Measurements from ENCODE around the gene ESYT2. TPM values are rescaled to one million over a fixed set of nuclear protein-coding genes. Genes with fewer than 3 reads are reported as not detected.
"Not testable (repeated sequence)": the region's sequence is repeated elsewhere in the genome, so short reads cannot be mapped to it uniquely, and the experiment has no call there.

The ESYT2 gene, protein sequence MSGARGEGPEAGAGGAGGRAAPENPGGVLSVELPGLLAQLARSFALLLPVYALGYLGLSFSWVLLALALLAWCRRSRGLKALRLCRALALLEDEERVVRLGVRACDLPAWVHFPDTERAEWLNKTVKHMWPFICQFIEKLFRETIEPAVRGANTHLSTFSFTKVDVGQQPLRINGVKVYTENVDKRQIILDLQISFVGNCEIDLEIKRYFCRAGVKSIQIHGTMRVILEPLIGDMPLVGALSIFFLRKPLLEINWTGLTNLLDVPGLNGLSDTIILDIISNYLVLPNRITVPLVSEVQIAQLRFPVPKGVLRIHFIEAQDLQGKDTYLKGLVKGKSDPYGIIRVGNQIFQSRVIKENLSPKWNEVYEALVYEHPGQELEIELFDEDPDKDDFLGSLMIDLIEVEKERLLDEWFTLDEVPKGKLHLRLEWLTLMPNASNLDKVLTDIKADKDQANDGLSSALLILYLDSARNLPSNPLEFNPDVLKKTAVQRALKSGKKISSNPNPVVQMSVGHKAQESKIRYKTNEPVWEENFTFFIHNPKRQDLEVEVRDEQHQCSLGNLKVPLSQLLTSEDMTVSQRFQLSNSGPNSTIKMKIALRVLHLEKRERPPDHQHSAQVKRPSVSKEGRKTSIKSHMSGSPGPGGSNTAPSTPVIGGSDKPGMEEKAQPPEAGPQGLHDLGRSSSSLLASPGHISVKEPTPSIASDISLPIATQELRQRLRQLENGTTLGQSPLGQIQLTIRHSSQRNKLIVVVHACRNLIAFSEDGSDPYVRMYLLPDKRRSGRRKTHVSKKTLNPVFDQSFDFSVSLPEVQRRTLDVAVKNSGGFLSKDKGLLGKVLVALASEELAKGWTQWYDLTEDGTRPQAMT
- 118 and 164 TPM in 2 replicates for total RNA-seq (2014; rRNA removed)
- polyA plus RNA-seq (2012), result 38.0 TPM

DNA sequence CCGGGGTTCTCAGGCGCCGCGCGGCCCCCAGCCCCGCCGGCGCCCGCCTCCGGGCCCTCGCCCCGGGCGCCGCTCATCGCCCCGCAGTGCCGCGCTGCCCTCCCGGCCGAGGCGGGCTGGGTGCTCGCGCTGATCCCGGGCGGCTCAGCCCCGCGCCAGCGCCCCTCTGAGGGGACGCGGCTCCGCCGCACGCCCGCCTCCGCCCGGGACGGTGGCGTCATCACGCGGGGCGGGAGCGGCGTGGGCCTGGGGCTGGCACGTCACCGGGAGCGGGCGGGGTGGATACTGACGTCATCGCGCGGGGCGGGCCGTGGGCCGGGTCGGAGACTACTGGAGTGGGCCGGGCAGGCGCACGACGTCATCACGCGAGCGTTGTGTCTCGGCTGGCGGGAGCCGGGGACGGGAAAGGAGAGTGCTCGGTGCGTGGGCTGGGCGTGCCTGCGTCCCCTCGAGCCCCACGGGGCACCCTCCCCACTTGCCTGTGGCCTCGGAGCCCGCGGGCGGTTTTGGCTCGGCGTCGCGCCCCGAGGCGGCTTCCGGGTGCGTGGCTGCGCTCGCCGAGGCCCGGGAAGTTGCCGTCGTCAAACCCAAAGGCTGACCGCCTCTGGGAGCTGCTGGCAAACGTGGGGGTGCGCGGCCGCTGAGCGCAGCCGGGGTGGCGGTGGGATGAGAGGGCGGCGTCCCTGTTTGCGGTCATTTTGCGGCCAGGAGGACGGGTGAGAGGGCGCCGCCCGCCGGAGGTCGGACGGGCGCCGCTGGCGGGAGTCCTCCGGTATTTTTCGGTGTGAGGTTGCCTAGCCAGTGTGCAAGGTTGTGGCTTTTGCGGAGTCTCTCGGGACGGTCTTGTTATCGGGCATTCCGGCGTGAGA, at the start of gene ESYT2:
TSS of gene ESYT2 (minus strand) at position 168 of the 869 bp plus-strand sequence. CDS start at position 77, 91 bp downstream.
- DNase-seq (ENCODE audit: low read depth), result peak; percentile 98

DNA sequence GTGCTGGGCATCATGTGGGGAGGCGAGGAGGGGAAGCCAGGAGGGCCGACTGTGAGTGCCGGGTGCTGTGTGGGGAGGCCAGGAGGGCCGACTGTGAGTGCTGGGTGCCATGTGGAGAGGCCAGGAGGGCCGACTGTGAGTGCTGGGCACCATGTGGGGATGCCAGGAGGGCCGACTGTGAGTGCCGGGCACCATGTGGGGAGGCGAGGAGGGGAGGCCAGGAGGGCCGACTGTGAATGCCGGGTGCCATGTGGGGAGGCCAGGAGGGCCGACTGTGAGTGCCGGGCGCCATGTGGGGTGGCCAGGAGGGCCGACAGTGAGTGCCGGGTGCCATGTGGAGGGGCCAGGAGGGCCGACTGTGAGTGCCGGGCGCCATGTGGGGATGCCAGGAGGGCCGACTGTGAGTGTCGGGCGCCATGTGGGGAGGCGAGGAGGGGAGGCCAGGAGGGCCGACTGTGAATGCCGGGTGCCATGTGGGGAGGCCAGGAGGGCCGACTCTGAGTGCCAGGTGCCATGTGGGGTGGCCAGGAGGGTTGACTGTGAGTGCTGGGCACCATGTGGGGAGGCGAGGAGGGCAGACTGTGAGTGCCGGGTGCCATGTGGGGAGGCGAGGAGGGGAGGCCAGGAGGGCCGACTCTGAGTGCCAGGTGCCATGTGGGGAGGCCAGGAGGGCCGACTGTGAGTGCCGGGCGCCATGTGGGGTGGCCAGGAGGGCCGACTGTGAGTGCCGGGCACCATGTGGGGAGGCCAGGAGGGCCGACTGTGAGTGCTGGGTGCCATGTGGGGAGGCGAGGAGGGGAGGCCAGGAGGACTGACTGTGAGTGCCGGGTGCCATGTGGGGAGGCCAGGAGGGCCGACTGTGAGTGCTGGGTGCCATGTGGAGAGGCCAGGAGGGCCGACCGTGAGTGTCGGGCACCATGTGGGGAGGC, 49.1 kb upstream of the ESYT2 start:
- DNase-seq (ENCODE audit: low read depth), result not testable (repeated sequence)

DNA sequence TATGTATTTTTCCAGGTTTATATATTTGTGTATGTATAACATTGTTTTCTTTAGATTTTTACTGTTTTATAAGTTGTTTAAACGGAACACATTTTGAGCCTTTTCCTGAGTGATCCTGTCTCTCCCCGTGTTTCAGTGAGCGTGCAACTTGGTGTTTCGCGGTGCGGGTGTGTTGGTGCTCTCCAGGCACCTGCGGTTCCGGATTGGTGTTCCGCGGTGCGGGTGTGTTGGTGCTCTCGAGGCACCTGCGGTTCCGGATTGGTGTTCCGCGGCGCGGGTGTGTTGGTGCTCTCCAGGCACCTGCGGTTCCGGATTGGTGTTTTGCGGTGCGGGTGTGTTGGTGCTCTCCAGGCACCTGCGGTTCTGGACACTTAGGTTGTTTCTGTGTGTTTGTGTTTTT, 47.7 kb upstream of the ESYT2 start:
- DNase-seq (ENCODE audit: low read depth), result no peak

DNA sequence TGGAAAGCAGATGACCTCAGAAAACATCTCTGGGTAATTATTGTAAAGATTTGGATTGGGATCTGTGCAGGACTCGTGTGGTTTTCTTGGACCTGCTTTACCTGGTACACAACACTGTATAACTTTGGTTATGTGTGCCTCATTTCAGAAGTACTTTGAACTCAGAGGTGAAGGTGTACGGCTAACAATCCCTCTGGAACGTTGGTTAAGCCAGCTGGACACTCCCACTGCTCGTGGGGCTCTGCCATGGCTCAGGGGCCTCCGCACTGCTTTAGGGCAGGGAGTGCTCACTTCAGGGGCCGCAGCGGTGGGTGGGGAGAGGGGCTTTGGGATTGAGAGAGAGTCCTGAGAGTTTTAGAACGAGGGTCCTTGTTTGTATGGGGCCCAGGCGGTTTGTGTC, 40.6 kb upstream of the ESYT2 start:
- no peak for DNase-seq (ENCODE audit: low read depth)

DNA sequence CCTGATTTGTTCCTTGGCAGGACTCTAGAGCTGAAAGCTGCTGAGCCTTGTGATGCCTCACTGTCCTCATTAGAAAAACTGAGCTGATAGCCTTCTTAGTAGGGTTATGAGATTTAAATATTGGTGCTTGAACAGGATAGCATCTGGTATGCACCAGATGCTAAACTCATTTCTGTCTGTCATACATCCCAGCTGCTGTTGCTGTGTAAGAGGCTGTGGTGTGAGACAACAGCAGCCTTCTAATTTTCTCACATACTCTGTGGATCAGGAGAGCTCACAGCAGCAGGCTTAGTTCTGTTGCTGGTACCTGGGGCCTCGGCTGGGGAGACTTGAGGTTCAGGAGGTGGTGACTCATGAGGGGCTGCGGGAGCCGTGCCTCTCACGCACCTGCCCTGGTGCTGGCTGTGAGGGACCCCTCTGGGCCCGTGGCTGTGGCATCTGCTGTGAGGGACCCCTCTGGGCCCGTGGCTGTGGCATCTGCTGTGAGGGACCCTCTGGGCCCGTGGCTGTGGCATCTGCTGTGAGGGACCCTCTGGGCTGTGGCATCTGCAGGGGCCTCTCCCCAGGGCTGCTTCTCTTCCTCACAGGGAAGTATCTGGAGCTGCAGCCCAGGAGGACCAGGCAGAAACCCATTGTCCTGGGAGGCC, 39.6 kb upstream of the ESYT2 start:
- peak; percentile 35 for DNase-seq (ENCODE audit: low read depth)

DNA sequence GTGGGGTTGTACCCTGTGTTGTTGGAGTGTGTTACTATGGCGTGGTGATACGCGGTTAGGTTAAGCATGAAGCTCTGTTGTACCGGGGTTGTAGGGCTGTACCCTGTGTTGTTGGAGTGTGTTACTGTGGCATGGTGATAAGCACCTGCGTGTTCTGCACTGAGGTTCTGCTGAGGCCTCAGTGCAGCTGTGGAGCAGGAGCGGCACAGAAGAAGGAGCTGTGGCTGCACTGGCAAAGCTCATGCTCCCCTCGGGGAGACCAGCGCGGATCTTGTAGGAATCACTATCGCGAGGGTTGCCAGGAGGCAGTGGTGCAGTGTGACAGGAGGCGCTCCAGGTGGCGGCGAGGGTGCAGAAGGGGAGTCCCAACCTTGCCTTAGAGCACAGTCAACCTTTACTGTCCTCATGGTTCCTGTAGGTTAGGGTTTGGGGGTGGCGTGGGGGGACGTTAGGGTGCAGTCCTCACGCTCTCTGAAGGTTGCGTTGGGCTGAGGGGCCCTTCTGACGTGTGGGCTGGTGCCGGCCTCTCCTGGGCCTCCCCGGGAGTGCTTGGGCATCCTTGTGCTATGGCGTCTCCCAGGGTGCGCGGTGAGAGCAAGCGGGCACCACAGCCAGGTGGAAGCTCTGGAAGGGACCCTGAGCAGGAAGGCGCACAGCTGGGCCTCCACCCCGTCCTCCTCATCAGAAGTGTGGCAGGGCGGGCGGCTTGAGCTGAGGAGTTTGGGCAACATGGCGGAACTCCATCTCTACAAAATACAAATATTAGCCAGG, 38.1 kb upstream of the ESYT2 start:
- DNase-seq (ENCODE audit: low read depth), result no peak

DNA sequence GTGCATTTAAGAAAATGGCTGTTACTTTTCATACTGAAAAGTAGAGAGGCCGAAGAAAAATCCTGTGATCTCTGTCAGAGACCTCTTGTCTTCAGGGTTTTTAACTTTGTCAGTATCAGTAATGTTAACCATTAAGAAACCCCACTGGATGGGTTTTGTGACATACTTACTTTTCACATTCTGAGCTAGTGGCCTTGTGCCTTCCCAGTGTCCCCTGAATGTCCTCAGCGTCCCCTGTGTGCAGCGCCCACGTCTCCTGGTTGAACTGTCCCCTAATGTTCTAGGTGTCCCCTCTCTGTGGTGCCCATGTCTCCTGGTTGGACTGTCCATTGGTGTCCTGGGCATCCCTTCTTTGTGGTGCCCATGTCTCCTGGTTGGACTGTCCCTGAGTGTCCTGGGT, 36.7 kb upstream of the ESYT2 start:
- no peak for DNase-seq (ENCODE audit: low read depth)

DNA sequence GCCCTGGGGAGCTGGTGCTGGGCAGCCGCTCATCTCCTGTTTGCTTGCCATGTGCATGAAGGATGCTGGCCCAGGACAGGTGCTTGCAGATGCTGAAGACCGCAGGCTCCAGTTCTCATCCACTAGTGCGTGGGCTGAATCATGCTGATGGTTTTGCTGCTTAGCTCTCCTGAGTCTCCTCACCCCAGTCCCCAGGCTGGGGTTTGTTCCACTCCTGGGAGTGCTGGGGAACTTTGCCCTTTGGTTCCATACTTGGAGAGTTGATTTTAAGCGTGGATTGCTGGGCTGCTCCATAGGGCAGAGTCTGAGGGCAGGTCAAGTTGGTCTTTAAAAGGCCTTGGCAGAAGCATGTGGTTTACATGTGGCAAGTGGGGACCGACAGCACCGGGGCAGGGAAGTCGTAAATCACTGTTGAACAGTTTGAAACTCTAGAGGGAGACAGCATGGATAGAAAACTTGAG, 36.2 kb upstream of the ESYT2 start:
- DNase-seq (ENCODE audit: low read depth), result peak; percentile 27

DNA sequence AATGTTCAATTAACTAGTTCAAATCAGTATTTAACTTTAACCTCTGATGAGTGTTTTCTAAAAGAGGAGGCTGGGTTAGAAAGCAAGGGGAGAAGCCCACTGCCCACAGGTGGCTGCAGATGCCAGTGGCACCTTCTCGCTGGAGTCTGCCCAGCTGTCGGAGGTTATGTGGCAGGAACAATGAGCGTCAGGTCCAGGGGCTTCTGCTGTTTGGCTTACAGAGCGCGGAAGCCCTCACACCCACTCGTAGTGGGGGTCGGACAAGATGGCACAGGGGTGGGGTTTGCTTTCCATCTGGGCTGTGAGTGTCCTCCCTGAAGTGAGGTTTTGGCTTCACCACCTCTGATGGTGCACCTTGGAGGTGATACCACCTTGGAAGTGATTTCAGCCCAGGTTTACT, 35.5 kb upstream of the ESYT2 start:
- no peak for DNase-seq (ENCODE audit: low read depth)

DNA sequence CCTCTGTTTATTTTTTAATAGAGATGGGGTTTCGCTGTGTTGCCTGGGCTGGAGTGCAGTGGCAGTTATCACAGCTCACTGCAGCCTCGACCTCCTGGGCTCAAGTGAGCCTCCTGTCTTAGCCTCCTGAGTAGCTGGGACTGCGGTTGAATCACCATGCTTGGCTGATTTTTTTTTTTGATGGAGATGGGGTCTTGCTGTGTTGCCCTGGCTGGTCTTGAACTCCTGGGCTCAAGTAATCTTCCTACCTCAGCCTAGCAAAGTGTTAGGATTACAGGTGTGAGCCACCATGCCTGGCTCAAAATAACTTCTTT, 35.2 kb upstream of the ESYT2 start:
- DNase-seq (ENCODE audit: low read depth), result no peak

DNA sequence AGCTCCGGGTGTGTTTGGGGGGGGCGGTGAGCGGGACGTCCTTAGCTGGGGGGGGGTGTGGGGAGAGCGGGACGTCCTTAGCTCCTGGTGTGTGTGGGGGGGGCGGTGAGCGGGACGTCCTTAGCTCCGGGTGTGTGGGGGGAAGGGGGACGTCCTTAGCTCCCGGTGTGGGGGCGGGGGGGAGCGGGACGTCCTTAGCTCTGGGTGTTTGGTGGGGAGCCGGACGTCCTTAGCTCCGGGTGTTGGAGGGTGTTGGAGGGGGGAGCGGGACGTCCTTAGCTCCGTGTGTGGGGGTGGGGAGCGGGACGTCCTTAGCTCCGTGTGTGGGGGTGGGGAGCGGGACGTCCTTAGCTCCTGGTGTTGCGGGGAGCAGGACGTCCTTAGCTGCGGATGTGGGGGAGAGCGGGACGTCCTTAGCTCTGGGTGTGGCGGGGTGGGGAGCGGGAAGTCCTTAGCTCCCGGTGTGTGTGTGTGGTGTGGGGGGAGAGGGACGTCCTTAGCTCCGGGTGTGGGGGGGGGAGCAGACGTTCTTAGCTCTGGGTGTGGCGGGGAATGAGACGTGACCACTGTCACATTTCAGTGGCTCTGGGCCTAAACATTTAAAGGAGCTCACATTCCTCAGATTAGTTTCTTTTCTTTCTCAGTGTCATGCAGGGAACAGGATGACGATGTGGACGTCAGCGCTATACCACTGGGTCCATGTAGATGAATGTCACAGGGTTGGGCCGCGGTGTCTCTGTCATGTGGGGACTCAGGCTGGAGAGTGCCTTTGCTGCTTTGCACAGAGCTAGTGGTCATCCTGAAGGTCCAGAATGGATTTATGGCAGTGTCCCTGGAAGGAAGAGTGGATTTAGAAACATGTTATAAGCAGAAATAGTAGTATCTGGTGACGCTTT, 34.5 kb upstream of the ESYT2 start:
- DNase-seq (ENCODE audit: low read depth), result peak; percentile 80

DNA sequence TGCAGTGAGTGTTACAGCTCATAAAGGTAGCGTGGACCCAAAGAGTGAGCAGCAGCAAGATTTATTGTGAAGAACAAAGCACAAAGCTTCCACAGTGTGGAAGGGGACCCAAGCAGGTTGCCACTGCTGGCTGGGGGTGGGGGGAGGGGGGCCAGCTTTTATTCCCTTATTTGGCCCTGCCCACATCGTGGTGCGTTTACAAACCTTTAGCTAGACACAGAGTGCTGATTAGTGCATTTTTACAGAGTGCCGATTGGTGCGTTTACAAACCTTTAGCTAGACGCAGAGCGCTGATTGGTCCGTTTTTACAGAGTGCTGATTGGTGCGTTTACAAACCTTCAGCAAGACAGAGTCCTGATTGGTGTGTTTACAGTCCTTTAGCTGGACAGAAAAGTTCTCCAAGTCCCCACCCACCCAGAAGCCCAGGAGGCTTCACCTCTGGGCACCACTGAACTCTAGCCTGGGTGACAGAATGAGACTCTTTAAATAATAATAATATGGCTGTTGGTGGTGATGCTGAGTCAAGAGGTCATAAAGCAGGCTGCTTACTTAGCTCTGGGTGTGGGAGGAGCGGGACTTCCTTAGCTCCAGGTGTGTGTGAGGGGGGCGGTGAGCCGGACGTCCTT, 33.8 kb upstream of the ESYT2 start:
- DNase-seq (ENCODE audit: low read depth), result peak; percentile 67

DNA sequence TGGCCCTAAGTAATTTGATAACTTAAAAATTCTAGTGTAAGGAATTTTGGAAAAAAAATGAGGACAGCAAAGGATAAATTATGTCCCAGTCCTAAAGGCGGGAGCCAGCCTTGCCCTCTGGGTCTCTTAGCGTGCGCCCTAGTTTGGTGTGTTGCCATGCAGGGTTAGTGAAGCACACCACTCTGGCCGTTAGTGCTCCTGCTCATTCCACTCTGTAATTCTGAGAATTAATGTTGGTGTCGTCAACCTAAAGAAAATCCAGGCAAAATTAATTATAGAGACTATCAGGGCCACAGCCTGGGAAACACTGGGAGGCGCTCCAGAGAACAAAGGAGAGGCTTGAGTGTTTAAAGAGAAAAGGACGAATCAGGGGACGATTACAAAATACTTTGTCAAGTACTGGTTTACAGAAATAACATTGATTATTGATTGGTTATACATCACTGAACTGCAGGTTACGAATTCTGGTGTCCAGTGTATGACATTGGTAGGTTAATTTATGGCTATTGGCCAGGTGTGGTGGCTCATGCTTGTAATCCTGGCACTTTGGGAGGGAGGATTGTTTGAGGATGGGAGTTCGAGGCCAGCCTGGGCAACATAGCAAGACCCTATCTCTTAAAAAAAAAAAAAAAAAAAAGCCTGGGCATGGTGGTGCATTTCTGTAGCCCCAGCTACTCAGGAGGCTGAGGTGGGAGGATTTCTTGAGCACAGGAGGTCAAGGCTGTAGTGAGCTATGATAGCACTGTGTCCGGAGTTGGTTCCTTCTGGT, 32.8 kb upstream of the ESYT2 start:
- DNase-seq (ENCODE audit: low read depth), result no peak

DNA sequence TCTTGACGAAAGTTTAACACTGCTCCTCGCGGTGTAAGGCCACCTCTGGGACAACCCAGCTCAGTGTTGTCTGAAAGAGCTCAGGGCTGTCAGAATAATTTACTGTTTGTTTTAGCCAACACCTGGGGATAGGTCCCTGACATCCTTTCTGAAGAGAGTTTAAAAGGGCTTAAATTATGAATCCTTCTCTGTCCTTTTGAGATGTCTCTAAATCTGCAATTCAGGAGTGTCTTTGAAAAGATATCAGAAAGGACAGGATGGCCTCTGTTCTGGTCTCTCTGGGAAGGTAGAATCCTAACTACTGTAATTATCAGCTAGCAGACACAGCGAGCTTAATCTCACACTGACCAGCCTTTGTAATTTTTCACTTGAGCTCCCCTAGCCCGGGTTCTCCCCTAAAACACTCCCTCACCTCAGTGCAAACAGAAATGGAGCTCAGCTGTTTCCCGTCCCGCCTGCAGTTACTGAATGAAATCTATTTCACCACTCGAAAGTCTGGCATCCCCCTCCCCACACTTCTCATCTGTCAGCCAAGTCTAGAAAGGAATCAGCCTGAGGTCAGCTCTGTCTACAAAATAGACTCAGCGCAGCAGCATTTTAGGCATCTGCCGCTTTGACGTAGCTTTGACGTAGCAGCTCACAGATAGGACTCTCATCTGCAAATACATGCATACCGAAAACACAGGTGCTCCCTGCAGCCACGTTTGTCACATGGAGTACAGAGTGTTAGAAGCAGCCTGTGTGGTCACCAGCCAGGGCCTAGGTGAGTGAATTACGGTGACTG, 31.9 kb upstream of the ESYT2 start:
- DNase-seq (ENCODE audit: low read depth), result no peak

DNA sequence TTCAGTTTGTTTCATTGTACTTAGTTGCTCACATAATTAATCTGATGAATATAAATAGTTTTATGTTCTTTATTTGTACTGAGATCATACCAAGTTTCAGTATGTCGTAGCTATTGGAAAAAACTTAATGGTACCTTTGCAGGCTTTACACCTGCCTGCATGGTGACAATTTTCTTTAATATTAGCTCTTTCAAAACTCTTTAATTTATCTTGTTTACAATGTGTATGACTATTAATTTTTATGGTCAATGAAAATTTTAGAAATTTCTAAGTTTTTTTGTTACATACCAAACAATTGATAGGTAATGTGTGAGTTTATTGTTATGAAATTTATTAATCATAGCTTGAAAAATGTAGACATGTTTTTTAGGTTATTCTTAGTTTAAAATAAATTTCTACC, 31.1 kb upstream of the ESYT2 start:
- no peak for DNase-seq (ENCODE audit: low read depth)
